CD4-positive, alpha-beta T cell treated with Interleukin-17A for 4 hours (primary cell): ENCODE measurements around the gene BIRC5.
"Not testable (repeated sequence)": the region's sequence is repeated elsewhere in the genome, so short reads cannot be mapped to it uniquely, and the experiment has no call there.

Experiments used
- DNase-seq: peaks from one replicate; pipeline ENCODE4 v3.0.0-alpha.2; 2020; ENCODE audit warnings: mixed read lengths

BIRC5 gene

GRCh38 chr17:78214016-78214705 lies at the start of gene BIRC5:
BIRC5 (plus strand) TSS chr17:78214253; CDS start chr17:78214317, 64 bp downstream.
- DNase-seq, result peak; percentile 93

- no peak for DNase-seq
Observed at GRCh38 chr17:78164748-78165607, 49.1 kb upstream of the BIRC5 start.

GRCh38 chr17:78166416-78166815 lies 47.6 kb upstream of the BIRC5 start:
- no peak for DNase-seq

GRCh38 chr17:78168242-78168902 lies 45.7 kb upstream of the BIRC5 start, which contains the start of gene SYNGR2:
SYNGR2 (plus strand) TSS chr17:78168581; CDS start chr17:78168617, 36 bp downstream.
- DNase-seq, result peak; percentile 93

GRCh38 chr17:78168903-78169793 lies 44.9 kb upstream of the BIRC5 start:
- DNase-seq, result peak; percentile 57

GRCh38 chr17:78170692-78171590 lies 43.1 kb upstream of the BIRC5 start:
- no peak for DNase-seq

- not testable (repeated sequence) for DNase-seq
Observed at GRCh38 chr17:78171591-78172248, 42.3 kb upstream of the BIRC5 start.

GRCh38 chr17:78172249-78173051 lies 41.6 kb upstream of the BIRC5 start:
- no peak for DNase-seq

GRCh38 chr17:78173097-78173715 lies 40.8 kb upstream of the BIRC5 start:
- DNase-seq, result peak; percentile 36

- DNase-seq, result no peak
Observed at GRCh38 chr17:78174346-78174869, 39.6 kb upstream of the BIRC5 start.

GRCh38 chr17:78174870-78175642 lies 39.0 kb upstream of the BIRC5 start:
- DNase-seq, result no peak

- no peak for DNase-seq
Observed at GRCh38 chr17:78175643-78175981, 38.4 kb upstream of the BIRC5 start.

GRCh38 chr17:78176548-78177025 lies 37.5 kb upstream of the BIRC5 start:
- DNase-seq, result peak; percentile 87

- DNase-seq, result no peak
Observed at GRCh38 chr17:78179372-78179771, 34.7 kb upstream of the BIRC5 start.

- DNase-seq, result no peak
Observed at GRCh38 chr17:78180083-78180482, 34.0 kb upstream of the BIRC5 start.

- no peak for DNase-seq
Observed at GRCh38 chr17:78180508-78180907, 33.5 kb upstream of the BIRC5 start.

GRCh38 chr17:78182504-78182903 lies 31.5 kb upstream of the BIRC5 start:
- DNase-seq, result no peak

- DNase-seq, result no peak
Observed at GRCh38 chr17:78183916-78184315, 30.1 kb upstream of the BIRC5 start.
